Medulla oblongata (tissue), 1 donor: ENCODE data around the gene EFHC1.

ENCODE experiments used
- DNase-seq: peaks from one replicate; pipeline ENCODE4 v3.0.0-alpha.2; 2015; ENCODE audit errors: extremely low spot score

The EFHC1 gene

GRCh38 chr6:52518279-52518945, 98.3 kb downstream of the EFHC1 start:
- DNase-seq = no peak

- DNase-seq = no peak
Measured at GRCh38 chr6:52519618-52520017, 99.5 kb downstream of the EFHC1 start.

- no peak for DNase-seq
Measured at GRCh38 chr6:52522151-52522626, 102.0 kb downstream of the EFHC1 start.

- DNase-seq = no peak
Measured at GRCh38 chr6:52522655-52523054, 102.5 kb downstream of the EFHC1 start.

DNA sequence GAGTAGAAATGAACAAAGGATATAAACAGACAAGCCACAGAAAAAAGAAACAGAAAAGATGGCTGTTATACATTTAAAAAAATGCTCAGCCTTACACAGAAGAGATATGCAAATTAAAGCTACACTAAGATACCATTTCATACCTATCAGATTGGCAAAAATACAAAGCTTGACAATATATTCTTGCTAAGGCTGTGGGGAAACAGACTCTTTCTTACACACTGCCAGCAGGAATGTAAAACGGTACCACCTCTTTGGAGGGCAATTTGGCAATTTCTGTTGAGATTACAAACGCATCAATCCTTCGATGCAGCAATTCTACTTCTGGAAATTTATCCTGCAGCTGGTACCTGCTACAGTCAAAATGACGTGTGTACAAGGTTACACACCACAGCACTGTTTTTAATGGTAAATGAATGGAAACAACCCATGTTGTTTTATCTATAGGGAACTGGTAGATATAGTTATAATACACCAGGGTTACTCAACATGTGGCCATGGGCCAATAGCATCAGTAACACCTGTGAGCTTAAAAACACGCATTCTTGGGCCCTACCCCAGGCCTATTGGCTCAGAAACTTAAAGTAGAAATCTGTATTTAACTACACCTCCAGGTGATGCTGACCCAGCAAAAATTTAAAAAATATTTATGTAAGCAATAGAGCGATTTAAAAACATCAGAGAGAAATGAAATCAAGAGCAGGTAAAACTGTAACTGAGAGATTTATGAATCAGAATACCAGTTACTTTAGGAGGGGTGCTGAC, 103.4 kb downstream of the EFHC1 start:
- DNase-seq = no peak

DNA sequence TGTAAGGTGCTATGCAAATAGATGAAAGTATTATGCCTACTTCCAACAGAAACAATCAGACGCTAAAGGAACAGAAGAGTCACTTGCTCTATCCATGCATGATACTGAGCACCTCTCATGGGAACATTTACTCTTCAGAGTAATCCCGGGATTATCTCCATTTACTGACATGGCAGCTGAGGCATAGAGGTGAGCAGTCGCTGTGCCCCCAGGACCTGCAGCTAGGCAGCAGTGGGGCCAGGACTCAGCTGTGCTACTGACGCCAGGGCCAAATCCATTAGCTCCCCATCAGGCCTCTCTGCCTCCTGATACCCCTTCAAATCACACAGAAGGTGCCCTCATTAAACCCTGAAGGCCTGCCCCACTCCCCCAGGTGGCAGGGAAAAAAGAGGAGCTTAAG, 104.8 kb downstream of the EFHC1 start:
- DNase-seq = no peak

- DNase-seq = no peak
Measured at GRCh38 chr6:52526634-52527033, 106.5 kb downstream of the EFHC1 start.

DNA sequence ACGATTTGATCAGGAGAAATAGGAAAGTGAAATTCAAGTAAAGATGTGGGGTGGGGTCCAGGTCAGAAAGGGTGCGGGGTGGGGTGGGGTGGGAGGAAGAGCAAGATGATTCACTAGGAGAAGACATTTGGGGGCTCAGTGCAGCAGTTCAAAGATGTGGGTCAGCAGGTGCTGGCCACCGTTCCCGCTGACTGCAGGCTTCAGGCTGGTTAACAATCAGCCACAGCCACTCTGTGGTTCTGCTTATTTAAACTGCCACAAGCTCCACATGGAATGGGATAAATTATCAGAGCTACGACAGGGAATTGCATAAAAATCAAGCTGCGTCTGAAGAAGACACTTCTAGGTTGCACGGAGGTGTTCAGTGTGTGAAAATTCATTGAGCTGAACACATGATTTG, 107.3 kb downstream of the EFHC1 start:
- no peak for DNase-seq

- no peak for DNase-seq
Measured at GRCh38 chr6:52529311-52529710, 109.2 kb downstream of the EFHC1 start.

GRCh38 chr6:52530351-52530750, 110.2 kb downstream of the EFHC1 start:
- DNase-seq = no peak

GRCh38 chr6:52531396-52531795, 111.3 kb downstream of the EFHC1 start:
- DNase-seq = no peak

DNA sequence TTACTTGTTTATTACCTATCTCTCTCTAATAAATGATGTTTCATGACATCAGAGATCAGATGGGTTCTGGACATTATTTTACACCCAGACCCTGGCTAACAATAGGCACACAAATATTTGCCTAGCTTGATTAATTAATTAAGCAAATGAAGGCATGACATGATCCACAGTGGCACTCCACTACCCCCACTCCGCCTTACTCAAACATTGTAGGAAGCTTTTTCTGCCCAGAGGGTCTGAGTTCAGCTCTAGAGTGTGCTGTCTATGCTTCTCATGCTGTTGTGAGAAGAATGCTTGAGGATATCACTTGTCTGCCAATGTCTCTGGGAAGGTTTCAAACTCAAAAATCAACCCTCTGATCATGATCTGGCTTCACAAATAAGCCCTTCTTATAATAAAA, 111.7 kb downstream of the EFHC1 start:
- no peak for DNase-seq

GRCh38 chr6:52532457-52532856, 112.3 kb downstream of the EFHC1 start:
- no peak for DNase-seq

DNA sequence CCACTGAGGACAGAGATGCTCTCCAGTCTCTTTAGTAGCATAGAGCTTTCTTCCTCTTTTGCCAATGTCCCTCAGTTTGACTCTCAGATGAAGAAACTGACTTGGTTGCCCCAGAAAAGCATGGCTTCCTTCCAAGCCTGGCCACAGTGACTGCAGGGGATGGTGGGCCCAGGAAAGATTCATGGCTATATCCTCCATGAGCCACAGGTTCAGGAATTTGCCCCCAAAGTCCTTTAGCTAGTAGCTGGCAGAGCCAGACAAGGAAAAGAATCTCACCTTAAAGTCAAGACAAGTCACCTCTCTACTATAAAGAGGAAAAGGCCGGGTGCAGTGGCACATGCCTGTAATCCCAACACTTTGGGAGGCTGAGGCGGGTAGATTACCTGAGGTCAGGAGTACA, 113.3 kb downstream of the EFHC1 start:
- no peak for DNase-seq

GRCh38 chr6:52534363-52534762, 114.2 kb downstream of the EFHC1 start:
- no peak for DNase-seq

DNA sequence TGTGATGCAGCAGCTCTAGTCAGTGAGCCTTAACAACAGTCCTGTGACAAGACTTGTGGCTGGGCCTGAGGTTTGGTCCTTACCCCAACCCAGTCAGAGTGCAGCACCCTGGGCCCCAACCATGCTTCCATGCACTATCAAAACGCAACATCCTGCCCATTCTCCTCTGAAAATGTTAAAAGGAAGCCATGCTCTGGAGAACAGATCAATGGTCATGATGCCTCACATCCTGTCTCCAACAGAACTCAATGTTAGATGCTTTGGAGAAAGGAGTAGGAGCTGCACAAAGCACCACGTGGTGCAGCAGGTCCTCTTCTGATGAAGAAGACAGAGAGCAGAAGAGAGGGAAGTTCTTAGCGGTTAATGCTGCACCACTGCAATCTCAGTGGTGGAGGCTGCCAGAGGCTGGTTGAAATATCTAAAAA, 114.8 kb downstream of the EFHC1 start:
- no peak for DNase-seq

- no peak for DNase-seq
Measured at GRCh38 chr6:52535711-52536423, 115.7 kb downstream of the EFHC1 start.

DNA sequence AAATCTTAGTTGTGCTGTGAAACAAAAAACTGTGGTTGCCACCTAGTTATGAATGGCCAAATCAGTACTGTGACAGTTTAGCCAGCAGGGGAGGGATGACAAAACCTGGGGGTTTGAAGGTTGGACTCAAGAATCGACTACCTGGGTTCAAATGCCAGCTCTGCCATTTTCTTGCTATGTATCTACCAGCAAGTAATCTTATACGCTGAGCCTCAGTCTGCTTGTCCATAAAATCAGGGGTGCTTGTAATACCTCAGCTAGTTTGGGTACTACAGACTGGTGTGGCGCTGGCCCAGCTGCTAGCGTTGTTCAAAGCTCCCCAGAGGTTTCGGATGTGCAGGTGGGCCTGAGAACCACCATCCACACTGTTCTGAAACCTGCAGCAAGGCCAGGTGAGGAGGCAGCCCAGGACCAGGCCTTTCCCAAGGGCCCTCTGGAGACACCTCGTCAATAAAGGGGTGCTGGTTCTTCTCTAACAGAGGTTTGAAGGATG, 116.3 kb downstream of the EFHC1 start:
- no peak for DNase-seq

- no peak for DNase-seq
Measured at GRCh38 chr6:52537001-52537753, 117.0 kb downstream of the EFHC1 start.

- DNase-seq = no peak
Measured at GRCh38 chr6:52538252-52538900, 118.2 kb downstream of the EFHC1 start.

- DNase-seq = no peak
Measured at GRCh38 chr6:52538901-52539354, 118.8 kb downstream of the EFHC1 start.
